KOPT-K1 (cell line): ENCODE results near the gene SH2D3A.
"Not testable (repeated sequence)": the region's sequence is repeated elsewhere in the genome, so short reads cannot be mapped to it uniquely, and the experiment has no call there.

Source experiments
- H3K27ac ChIP-seq: fragments of 200-600 bp; sonication (generic); 2 replicates; pipeline ENCODE4 v1.5.1; 2016; ENCODE audit warnings: antibody characterized with exemption, mild to moderate bottlenecking, low read depth, low read length; ENCODE audit not compliant: poor library complexity, severe bottlenecking
- H3K36me3 ChIP-seq: fragments of 200-600 bp; sonication (generic); 2 replicates; pipeline ENCODE4 v1.5.1; 2017; ENCODE audit warnings: antibody characterized with exemption, mild to moderate bottlenecking, low read length, moderate library complexity; ENCODE audit not compliant: insufficient read depth
- H3K9me3 ChIP-seq: fragments of 200-600 bp; sonication (generic); 2 replicates; pipeline ENCODE4 v1.5.1; 2017; ENCODE audit warnings: antibody characterized with exemption, low read length, mild to moderate bottlenecking; ENCODE audit not compliant: insufficient read depth, poor library complexity, severe bottlenecking

SH2D3A gene

GRCh38 chr19:6796278-6796677 is 29.0 kb upstream of the SH2D3A start:
- H3K9me3 ChIP-seq = no peaks in the 10 kb centered on the region
- peaks cover 53% of the 10 kb centered on the region for H3K36me3 ChIP-seq
- no peak overlapping the region for H3K27ac ChIP-seq

GRCh38 chr19:6794686-6795431 is 27.6 kb upstream of the SH2D3A start:
- Histone ChIP-seq H3K36me3 (peaks cover 66% of the 10 kb centered on the region), H3K27ac (no peak overlapping the region), H3K9me3 (no peaks in the 10 kb centered on the region)

GRCh38 chr19:6793973-6794372 is 26.7 kb upstream of the SH2D3A start:
- Histone ChIP-seq H3K9me3 (no peaks in the 10 kb centered on the region), H3K27ac (no peak overlapping the region), H3K36me3 (peaks cover 75% of the 10 kb centered on the region)

- Histone ChIP-seq H3K27ac (no peak overlapping the region), H3K36me3 (peaks cover 80% of the 10 kb centered on the region), H3K9me3 (no peaks in the 10 kb centered on the region)
Measured at GRCh38 chr19:6793411-6793810, 26.2 kb upstream of the SH2D3A start.

GRCh38 chr19:6791237-6791636 is 24.0 kb upstream of the SH2D3A start:
- Histone ChIP-seq H3K27ac (no peak overlapping the region), H3K36me3 (peaks cover 90% of the 10 kb centered on the region), H3K9me3 (no peaks in the 10 kb centered on the region)

GRCh38 chr19:6790194-6791128 is 23.2 kb upstream of the SH2D3A start:
- no peak overlapping the region for H3K27ac ChIP-seq
- H3K36me3 ChIP-seq = peaks cover 90% of the 10 kb centered on the region
- no peaks in the 10 kb centered on the region for H3K9me3 ChIP-seq

GRCh38 chr19:6788896-6789295 is 21.7 kb upstream of the SH2D3A start:
- Histone ChIP-seq H3K27ac (no peak overlapping the region), H3K9me3 (no peaks in the 10 kb centered on the region), H3K36me3 (peaks cover 91% of the 10 kb centered on the region)

- no peak overlapping the region for H3K27ac ChIP-seq
- no peaks in the 10 kb centered on the region for H3K9me3 ChIP-seq
- peaks cover 91% of the 10 kb centered on the region for H3K36me3 ChIP-seq
Measured at GRCh38 chr19:6787393-6787792, 20.2 kb upstream of the SH2D3A start.

GRCh38 chr19:6779206-6779605 is 12.0 kb upstream of the SH2D3A start:
- H3K27ac ChIP-seq = no peak overlapping the region
- H3K36me3 ChIP-seq = peaks cover 90% of the 10 kb centered on the region
- no peaks in the 10 kb centered on the region for H3K9me3 ChIP-seq

- Histone ChIP-seq H3K36me3 (peaks cover 81% of the 10 kb centered on the region), H3K9me3 (no peaks in the 10 kb centered on the region), H3K27ac (peak overlapping the region; percentile 44)
Measured at GRCh38 chr19:6778386-6778785, 11.2 kb upstream of the SH2D3A start.

- peaks cover 72% of the 10 kb centered on the region for H3K36me3 ChIP-seq
- peak overlapping the region; percentile 44 for H3K27ac ChIP-seq
Measured at GRCh38 chr19:6777434-6777833, 10.2 kb upstream of the SH2D3A start.

GRCh38 chr19:6776999-6777398 is 9.8 kb upstream of the SH2D3A start:
- peaks cover 68% of the 10 kb centered on the region for H3K36me3 ChIP-seq
- no peaks in the 10 kb centered on the region for H3K9me3 ChIP-seq
- peak overlapping the region; percentile 44 for H3K27ac ChIP-seq

More at GRCh38 chr19:6777434-6777833, 10.2 kb upstream of the SH2D3A start:
- H3K9me3 ChIP-seq = no peaks in the 10 kb centered on the region

- not testable (repeated sequence) for H3K9me3 ChIP-seq, H3K27ac ChIP-seq
- H3K36me3 ChIP-seq = peaks cover 58% of the 10 kb centered on the region
Measured at GRCh38 chr19:6776045-6776444, 8.8 kb upstream of the SH2D3A start.

GRCh38 chr19:6774821-6775707 is 7.8 kb upstream of the SH2D3A start:
- Histone ChIP-seq H3K36me3 (peaks cover 48% of the 10 kb centered on the region), H3K27ac (no peak overlapping the region), H3K9me3 (no peaks in the 10 kb centered on the region)
